NCI-H526 treated with DMSO at 0.1 percent for 48 hours (cell line): ENCODE data around the gene GRIK1.
A peak's percentile ranks its signal among the peaks of the same experiment; 100 is the strongest.
"Not testable (repeated sequence)": the region's sequence is repeated elsewhere in the genome, so short reads cannot be mapped to it uniquely, and the experiment has no call there.

Experiments
- DNase-seq: peaks from one replicate; lab custom pipeline; 2025; lab: John Stamatoyannopoulos, UW

GRIK1 gene

DNA sequence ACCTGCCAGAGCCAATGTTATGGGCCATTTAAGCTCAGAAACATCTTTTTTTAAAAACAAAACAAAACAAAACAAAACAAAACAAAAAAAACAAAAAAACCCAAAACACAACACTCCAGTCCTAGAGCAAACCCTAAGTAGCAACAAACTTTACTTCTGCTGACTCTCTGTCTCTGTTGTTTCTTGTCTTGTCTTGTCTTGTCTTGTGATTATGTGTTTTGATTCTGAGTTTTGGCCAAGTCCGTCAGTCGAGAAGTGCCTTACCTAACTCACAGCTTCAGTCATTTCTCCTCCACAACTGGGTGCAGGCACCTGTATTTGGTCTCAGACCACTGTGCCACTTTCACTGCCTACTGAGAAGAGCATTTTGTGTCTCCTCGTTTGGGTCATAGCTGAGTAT is 333.2 kb downstream of the GRIK1 start:
- no peak for DNase-seq

DNA sequence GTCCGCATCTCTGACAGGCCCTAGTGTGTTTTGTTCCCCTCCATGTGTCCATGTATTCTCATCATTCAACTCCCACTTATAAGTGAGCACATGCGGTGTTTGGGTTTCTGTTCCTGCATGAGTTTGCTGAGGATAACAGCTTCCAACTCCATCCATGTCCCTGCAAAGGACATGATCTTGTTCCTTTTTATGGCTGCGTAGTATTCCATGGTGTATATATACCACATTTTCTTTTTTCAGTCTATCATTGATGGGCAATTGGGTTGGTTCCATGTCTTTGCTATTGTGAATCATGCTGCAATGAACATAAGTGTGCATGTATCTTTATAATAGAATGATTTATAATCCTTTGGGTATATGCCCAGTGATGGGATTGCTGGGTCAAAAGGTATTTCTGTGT is 334.6 kb downstream of the GRIK1 start:
- DNase-seq = not testable (repeated sequence)

DNA sequence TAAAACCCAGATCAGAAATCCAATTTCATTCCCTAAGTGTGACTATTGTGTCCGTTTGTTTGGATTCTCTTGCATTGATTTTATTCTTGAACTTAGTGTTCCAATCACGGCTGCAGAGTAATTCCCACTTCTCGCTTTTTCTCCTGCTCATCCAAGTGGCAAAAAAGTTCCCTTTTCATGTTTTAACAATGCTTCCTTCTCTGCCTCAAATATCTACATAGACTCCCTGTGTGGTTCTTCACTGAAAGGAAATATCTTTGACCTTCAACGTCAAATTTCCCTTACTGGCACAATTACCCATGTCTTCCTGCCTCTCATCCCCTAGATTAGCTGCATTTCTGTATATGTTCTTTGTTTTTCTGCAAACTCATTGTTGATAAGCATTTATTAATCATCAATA is 335.7 kb downstream of the GRIK1 start:
- no peak for DNase-seq

DNA sequence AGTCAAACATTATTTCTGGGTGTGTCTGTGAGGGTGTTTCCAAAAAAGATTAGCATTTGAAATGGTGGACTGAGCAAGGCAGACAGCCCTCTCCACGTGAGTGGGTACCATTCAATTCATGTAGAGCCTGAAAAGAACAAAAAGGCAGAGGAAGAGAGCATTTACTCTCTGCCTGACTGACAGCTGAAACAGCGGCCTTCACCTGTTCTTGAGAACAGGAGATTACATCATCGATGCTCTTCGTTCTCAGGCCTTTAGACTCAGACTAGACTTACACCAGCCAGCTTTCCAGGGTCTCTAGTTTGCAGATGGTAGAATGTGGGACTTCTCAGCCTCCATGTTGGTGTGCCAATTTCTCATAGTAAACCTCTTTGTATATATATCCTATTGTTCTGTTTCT is 338.7 kb downstream of the GRIK1 start:
- DNase-seq = no peak

DNA sequence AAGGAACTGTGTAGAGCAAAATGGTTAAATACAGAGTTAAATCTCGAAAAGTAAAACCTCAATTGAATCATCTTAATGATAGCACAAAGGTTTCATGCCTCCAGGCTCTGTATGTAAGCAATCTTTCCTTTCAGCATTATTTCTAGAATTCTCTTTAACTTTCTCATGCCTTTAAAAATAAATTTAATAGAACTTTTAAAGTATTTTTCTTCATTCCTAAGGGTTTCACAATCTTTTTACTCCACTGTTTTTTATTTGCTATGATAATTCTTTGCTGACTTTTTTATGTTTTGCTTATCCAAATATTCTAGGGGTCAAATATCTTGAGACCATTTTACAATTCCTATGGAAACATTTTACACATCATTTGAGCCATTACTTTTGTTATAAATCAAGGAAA is 353.1 kb downstream of the GRIK1 start:
- DNase-seq = no peak

DNA sequence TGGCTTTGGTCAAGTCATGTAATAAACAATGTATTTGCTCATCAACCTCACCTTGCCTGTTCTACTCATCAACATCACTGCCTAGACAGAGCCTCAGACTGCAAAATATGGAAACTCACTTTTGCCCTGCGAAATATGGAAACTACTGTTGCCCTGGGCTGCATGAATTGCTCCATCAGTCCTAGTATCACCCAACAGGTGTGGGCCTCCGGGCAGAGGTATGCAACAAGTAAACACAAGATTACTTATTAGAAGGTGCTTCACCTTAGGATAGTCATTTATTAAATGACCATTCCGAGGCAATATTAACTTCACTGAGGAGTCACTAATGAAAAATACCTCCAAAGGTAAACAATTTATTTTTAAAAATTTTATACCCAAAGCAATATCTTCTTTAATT is 354.3 kb downstream of the GRIK1 start:
- no peak for DNase-seq

DNA sequence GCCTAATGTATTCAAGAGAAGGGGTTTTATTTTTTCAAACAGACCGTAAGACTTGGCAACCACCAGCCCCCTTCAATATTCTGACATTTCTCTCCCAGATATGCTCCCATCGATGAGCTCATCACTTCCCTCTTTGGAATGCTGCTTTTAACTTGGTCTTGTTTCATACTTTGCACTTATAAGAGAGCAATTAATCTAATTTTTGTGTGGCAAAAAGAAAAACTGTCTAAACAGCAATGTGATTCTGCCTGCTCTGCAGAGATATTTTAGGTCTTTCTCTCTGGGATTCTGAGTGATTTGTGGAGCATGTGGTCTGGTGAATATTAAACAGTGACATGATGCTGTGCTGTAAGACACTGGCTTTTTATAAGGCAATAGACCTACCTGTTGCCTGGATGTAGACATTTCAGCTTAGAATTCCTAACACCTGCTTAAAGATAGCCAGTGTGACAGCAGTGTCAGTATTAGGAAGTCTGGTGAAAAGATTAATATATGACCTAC is 356.3 kb downstream of the GRIK1 start:
- DNase-seq = no peak

DNA sequence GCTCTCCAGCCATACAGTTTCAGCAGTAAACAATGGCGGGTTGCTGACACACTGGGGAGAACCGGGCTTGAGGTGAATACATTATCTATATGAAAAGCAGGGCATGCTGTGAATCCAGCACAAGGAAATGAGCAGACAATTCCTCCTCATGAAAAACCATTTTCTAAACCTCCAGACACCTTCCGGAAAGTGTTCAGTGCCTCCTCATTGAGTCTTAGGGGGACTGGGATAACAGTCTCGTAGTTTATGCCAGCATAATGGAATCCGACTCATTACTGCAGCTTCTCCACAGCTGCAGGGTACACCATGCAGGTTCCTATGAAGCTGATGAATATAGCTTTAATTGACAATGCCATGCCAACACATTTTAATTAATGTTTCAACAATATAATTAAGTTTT is 356.9 kb downstream of the GRIK1 start:
- DNase-seq = peak; percentile 42

DNA sequence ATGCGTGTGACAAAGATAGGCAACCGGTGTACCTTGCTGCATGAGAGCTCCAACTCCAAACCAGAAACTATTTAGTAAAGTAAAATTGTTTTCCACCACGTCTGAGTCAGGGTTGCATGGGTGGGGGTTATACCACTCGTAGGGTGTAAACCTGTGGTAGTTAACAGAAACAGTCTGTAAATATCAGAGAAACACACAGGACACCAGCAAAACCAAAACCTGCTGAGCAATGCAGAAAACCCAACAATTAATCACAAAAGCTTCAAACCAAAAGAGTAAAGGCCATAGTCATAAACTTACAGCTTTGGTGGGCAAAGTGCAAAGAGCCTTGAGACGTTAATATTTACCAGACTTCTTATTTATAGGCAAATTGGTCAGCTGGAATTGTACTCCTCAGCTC is 358.4 kb downstream of the GRIK1 start:
- no peak for DNase-seq

DNA sequence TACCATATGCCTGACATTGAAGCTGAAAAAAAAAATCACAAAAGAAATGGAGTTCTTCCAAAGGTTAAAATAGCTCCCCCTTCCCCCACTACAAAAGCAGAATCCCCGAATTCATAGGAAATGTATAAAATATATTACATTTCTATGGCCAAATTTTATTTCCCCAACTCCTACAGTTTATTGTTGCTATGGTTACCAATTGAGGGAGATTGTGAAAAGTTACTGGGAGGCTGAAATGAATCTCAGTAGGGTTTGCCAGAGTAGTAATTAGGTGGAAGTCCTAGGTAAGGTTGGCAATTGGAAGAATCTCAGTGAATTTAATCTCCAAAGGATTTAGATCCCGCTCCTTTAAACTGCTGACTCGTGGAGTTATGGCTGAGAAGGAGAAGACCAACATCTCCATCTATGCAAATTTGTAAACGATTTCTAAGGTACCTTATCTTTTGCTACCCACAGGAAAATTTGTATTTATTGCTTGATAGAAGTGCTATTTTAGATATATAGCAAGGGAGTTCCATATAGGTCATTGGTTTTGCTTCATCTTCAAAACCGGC is 359.0 kb downstream of the GRIK1 start:
- no peak for DNase-seq

DNA sequence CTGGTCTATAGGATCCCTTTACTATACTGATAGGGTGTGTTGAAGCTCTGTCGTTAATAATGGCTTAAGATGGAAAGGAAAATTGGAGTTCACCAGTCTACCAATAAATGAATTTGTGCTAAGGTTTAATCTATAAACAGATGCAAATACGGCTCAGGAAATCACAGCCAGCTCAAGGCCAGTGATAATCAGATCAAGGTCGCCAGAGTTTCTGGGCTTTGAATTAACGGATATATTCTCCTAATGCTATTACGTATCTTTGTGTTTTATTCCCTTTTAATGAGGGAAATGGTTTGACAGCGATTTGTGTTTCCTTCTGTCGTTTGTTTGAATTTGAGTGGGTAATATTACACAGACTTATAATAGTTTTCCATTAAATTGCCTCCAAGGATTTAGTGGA is 361.5 kb downstream of the GRIK1 start:
- no peak for DNase-seq

DNA sequence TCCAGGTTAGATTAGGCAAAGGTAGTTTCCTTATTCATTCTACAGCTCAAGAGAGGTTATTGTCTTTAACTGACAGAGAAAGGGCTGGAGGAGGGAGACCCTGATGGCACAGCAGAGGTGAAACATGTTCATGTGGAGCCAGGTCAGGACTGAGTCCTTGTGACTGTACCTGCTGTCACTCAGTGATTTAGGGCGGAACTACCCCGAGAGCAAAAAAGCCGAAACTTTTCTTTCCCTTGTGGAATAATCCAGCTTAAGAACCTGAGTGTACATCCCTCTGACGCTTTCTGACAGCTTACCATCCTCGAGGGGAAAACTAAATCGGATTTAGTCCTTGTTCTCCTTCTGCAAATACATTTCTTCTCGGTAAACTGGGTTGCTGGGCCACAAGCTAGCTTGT is 367.8 kb downstream of the GRIK1 start:
- DNase-seq = no peak

DNA sequence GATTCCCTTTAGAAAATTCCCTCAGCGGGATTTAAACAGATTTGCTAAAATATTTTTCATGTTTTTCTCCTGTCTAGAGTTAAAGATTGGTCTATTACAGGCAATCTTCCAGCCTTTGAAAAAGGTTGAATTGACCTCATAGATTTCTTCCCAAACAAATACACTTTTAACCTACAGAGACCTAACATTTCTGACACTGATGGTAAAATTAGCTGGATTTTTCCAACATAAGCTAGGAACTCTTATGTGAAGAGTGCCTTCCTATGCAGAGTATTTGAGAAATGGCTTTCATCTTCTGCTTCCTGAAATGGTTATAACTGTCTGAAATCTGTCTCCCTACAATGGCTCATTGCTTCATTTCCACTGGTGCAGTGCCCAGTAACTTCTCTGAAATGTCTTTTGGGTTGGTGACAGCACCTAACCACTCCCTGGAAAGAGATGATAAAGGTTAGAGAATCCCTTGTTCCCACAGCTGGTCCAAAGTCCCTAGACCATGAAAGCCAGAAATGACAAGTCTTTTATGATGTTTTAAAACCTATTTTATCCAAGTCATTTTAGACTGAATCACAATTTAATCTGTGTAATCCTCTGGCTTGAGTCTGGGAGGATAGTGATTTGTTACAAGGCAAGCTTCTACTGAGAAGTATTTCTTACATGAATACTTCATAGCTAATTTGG is 371.6 kb downstream of the GRIK1 start:
- DNase-seq = no peak

DNA sequence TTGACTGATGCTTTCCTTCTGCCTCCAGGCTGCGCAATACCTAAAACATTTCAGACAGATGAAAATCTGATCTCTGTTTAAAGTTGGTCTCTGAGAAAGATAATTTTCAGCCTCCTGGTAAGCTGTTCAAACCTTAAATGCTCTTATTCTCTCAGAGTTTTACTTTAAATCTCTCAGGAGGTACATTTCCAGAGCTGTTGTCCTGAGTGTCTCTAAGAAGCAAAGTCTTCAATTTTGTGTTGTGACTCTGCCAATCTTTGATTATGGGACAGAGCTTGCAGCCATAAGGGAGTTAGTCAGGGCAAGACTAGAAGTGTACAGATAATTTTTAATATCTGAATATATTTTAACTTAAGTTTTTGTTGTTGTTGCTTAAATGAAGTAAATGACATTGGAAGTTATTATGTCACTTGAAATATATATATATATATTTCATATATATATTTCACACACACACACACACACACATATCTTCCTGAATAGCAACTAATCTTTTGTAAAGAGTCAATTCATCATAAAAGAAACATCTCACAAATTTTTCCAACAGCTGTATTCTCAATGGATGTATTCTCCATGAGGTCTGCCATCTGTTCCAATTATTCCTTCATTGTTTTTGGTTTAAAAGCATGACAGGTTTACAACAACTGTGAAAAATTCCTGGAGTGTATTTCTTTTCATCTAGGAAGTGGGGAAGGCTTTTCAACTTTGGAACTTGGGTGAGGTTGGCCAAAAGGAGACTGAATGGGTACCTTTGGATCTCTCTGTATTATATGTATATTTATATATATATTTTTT is 381.7 kb downstream of the GRIK1 start:
- no peak for DNase-seq

DNA sequence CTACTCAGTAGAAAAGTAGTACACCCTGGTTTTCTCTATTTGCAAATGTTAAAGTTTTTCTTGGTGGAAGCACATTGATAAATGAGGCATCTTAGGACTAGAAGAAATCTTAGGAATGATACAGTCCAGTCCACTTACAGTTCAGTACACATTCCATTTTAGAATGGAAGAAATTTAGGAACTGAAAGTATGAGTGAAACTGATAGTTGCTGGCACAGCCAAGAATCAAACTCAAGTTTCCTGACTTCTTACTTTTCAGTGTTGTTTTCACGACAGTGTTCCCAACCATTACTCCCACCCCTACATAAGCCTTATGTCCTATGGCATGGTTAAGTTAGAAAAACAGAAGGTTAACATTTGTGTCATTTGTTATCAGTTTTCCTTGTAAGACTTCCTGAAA is 382.6 kb downstream of the GRIK1 start:
- DNase-seq = no peak

DNA sequence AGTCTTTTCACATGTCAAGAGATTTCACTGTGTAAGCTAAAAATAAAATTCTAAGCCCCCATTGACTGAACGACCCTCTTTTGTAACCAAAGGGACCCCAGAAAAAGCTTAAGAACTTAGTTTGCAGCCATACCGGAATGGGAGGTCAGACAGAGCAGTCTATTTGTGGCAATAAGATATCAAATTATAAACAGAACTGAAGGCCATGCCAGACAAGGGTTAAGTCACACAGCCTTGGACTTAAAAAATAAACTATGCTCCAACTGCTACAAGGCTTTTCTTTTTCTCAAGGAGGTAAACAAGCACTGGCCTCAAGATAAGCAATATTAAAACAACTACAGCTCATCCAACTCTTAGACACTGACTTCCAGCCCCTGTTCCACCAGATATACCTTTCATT is 384.2 kb downstream of the GRIK1 start:
- no peak for DNase-seq

DNA sequence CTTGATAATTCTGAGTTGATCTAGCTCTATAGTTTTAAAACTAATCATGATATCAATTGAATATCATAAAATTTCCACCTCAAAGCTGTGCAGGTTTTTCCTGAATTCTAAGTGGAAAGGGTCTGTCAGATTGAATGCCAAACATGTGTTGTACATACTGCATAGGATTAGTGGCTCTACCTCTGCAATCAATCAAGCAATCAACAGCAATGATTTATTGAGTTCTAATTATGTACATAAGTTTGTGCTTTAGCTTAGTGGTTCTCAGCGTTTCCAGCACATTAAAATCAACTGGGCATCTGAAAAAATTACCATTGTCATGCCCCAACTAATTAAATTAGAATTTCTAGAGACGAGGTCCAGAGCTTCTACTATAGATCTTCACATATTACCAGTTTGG is 389.6 kb downstream of the GRIK1 start:
- DNase-seq = no peak

DNA sequence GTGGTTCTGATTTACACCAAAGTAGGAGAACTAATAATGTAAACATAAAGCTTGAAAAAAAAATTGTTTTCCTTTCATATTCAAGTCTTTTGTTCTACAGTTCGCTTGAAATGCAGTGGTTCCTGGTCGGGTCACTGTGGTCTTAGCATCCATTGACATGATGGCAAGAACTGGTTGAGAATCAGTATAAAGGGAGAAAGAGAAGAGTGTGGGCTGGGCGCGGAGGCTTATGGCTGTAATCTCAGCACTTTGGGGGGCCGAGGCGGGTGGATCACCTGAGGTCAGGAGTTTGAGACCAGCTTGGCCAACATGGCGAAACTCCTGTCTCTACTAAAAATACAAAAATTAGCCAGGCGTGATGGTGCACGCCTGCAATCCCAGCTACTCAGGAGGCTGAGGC is 390.2 kb downstream of the GRIK1 start:
- DNase-seq = no peak

DNA sequence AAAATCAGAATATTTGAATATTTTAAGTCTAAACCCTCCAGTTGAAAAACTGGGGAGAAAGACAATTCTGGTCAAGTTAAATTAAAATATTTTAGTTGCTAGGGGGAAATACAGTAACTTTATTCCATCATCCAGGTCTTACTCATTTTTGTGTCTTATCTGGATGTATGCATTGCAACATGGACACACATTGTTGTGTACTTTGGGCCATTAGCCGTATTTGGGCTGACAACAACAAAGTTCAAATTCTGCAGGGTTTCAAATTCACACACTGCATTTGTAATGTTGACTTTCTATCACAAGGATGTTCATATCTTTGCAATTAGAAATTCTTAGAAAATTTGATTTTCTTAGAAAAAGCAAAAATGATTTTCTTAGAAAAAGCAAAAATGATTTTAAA is 391.8 kb downstream of the GRIK1 start:
- no peak for DNase-seq

DNA sequence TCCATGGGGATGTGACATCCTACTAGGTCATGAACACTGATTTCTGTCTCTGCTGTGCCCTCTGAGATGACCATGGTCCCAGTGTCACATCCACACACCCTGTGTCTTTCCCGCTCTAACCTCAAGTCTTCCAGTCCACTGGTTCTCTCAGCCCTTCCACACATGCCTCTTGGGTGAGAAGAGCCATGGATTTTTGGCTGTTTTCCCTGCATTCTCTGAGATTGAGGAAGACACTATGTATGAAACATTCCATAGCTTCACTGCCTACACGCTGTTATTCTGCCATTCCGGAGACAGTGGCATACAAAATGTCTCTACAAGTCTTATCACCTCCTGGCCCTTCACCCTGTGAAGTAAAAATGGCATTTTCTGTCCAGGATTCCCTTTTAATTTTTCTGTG is 393.7 kb downstream of the GRIK1 start:
- DNase-seq = no peak

DNA sequence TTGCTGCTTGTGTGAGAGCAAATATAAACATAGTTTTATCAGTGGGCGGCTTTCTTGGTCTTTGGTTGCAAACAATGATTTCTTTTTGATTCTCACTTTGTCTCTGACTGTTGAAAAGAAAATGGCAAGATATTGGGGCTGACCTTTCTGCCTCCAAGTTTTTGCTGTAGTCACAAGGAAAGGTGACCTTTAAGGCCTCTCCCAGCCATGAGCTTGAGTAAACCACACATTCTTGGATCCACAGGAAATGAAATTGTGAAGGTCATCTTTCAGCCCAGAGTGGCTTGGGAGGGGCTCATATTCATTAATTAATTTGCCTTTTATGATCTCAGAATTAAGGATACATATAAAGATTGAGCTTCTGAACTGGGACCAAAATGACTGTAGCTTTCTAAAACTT is 399.5 kb downstream of the GRIK1 start:
- no peak for DNase-seq

DNA sequence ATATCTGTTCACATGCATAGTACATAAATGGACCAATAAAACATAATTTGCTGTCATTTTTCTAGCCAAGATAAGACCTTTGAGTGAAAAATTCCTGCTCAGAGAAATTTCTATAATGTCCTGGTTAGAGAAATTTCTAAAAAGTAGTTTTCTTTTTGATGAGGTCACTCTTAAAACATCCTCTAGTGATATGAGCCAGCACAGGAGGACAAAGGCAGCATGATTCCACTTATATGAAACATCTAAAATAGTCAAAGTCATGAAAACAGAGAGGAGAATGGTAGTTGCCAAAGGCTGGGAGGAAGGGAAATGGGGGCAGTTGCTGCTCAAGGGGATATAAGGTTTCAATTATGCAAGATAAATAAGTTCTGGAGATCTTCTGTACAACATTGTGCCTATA is 401.7 kb downstream of the GRIK1 start:
- DNase-seq = no peak

DNA sequence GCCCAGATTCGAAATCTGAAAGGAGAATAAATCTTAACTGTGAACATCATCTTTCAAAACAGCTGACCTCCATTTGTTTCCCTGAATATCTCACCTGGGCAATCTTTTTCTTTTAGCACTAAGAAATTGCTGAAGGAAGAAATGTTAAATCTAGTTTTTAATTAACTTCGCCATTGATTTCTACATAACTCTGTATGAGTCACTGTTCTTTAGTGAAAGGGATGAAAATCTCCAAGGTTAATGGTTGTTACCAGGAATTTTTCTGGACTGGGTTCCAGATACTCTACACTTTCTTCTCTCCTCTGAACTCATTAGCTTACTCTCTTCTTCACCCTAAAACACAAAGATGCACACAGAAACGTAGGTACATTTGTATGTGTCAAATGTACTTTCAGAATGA is 405.3 kb downstream of the GRIK1 start:
- no peak for DNase-seq
